Cardiac fibroblast (primary cell): Measurements from ENCODE around the gene TPGS1.

Experiments used
- DNase-seq, 2 donors: peaks; one replicate each; pipeline versions ENCODE4 v3.0.0 to v3.0.0-alpha.2; 2010; ENCODE audit warnings: low read depth in 2 of 2
- H3K4me3 ChIP-seq, 2 donors: replicated peaks in 1 of 2; 1 replicate in 1 of 2; 2 replicates in 1 of 2; pipeline ENCODE4 v1.5.1; 2011; ENCODE audit warnings: low read depth in 2 of 2, low read length in 2 of 2, mild to moderate bottlenecking in 2 of 2, moderate library complexity in 1 of 2
- TF ChIP-seq, protein P1 (sequence below): IDR thresholded peaks from one replicate; pipeline ENCODE4 v1.5.1; 2011; ENCODE audit warnings: low read depth, mild to moderate bottlenecking, low read length, inconsistent platforms

The TPGS1 gene

DNA sequence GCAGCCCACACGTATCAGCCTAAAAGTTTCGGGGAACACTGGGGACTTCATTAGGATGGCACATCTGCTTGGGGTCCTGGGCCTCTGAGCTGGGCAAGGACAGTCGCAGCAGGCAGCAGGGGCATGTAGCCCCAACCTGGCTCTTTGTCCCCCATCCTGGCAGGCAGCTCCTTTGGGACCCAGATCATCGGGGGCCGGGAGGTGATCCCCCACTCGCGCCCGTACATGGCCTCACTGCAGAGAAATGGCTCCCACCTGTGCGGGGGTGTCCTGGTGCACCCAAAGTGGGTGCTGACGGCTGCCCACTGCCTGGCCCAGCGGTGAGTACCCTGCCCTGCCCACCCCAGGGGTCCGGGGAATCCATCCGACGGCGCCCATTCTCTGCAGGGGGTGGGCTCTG, 39.8 kb downstream of the TPGS1 start:
- no peak overlapping the region for H3K4me3 ChIP-seq
- TF ChIP-seq, protein P1, sequence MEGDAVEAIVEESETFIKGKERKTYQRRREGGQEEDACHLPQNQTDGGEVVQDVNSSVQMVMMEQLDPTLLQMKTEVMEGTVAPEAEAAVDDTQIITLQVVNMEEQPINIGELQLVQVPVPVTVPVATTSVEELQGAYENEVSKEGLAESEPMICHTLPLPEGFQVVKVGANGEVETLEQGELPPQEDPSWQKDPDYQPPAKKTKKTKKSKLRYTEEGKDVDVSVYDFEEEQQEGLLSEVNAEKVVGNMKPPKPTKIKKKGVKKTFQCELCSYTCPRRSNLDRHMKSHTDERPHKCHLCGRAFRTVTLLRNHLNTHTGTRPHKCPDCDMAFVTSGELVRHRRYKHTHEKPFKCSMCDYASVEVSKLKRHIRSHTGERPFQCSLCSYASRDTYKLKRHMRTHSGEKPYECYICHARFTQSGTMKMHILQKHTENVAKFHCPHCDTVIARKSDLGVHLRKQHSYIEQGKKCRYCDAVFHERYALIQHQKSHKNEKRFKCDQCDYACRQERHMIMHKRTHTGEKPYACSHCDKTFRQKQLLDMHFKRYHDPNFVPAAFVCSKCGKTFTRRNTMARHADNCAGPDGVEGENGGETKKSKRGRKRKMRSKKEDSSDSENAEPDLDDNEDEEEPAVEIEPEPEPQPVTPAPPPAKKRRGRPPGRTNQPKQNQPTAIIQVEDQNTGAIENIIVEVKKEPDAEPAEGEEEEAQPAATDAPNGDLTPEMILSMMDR = no peak
- no peak for DNase-seq

DNA sequence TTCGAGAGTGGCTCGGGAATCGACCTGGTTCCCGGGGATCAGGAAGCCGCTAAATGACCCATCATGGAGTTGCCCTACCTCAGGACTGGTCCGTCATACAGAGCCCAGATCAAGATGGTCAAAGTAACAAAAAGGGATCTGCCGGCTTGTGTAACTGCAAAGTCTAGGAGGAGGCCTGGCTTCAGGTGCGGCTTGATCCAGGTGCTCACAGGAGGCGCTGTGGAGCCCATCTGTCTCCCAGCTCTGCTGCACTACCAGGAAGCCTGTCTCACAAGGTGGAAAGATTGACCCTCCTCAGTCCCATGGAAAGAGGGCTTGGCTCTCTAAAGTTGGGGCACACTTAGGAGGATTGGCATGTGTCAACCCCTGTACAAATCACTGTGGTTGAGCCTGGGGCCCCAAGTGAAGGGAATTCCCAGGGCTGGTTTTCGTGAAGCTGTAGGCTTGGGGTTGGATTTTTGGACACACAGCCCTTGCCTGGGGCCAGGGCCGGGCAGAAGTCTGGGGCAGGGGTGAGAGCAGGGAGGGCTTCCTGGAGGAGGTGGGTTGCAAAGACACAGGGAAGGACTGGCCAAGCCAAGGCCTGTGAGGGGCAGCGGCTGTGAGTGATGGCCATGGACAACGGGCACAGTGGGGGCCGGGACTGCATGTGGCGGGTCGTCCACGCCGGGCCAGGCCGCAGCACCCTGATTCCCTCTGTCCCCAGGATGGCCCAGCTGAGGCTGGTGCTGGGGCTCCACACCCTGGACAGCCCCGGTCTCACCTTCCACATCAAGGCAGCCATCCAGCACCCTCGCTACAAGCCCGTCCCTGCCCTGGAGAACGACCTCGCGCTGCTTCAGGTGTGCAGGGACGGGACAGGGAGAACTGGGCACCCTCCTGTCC, 40.8 kb downstream of the TPGS1 start:
- no peak for DNase-seq
- no peak overlapping the region for H3K4me3 ChIP-seq
- TF ChIP-seq, protein P1 = no peak

DNA sequence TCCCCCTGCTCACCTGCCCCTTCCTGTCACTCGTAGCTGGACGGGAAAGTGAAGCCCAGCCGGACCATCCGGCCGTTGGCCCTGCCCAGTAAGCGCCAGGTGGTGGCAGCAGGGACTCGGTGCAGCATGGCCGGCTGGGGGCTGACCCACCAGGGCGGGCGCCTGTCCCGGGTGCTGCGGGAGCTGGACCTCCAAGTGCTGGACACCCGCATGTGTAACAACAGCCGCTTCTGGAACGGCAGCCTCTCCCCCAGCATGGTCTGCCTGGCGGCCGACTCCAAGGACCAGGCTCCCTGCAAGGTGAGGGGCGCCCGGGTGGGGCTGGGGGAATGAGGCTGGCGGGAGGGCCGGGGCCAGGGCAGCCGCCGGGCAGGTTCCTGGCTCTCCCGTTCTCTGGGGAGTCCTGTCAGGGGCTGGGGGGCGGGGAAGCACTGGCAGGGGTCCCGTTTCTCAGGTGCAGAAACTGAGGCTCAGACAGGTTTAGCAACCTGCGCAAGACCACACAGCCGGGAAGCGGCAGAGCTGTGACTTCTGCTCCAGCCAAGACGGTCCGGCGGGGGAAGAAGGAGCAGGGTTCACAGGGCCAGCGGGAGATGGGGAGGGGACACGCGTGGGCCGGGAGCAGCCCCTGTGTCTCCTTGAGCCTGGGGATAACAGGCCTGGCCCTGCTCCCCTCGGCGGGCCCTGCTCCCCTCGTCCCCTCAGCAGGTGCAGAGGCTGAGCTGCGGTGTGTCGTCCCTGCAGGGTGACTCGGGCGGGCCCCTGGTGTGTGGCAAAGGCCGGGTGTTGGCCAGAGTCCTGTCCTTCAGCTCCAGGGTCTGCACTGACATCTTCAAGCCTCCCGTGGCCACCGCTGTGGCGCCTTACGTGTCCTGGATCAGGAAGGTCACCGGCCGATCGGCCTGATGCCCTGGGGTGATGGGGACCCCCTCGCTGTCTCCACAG, 41.9 kb downstream of the TPGS1 start:
- H3K4me3 ChIP-seq = no peak overlapping the region
- TF ChIP-seq, protein P1 = no peak

DNA sequence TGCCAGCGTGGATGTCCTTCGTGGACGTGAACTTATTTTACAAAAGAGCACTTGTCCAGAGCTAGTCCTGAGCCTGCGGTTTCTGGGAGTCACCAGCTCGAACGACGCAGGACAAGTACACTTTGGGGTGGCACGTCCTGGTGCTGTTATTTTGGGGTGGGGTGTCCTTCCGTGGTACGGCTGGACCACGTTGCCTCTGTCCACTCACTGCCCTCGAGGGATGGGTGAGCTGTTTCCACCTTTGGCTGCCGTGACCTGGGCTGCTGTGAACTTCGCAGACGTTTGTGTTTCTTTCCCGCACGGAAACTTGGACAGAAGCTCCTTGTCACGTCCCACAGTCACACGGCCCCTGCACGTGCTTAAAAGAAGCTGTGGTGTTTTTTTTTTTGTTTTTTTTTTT, 47.5 kb downstream of the TPGS1 start:
- no peak for DNase-seq
- TF ChIP-seq, protein P1 = no peak

More for the DNA sequence above, 41.9 kb downstream of the TPGS1 start:
- no peak for DNase-seq

DNA sequence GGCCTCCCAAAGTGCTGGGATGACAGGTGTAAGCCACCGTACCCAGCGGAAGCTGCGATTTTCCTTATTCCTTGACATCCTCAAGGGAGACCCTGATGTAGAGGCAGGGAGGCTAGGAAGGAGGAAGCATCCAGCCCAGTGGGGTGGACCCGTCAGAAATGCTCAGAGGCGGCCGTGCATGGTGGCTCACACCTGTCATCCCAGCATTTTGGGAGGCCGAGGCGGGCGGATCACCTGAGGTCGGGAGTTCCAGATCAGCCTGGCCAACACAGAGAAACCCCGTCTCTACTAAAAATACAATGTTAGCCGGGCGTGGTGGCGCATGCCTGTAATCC, 48.1 kb downstream of the TPGS1 start:
- DNase-seq = no peak
- no peak overlapping the region for H3K4me3 ChIP-seq
- TF ChIP-seq, protein P1 = no peak

More for the DNA sequence above, 47.5 kb downstream of the TPGS1 start:
- H3K4me3 ChIP-seq = no peak overlapping the region

DNA sequence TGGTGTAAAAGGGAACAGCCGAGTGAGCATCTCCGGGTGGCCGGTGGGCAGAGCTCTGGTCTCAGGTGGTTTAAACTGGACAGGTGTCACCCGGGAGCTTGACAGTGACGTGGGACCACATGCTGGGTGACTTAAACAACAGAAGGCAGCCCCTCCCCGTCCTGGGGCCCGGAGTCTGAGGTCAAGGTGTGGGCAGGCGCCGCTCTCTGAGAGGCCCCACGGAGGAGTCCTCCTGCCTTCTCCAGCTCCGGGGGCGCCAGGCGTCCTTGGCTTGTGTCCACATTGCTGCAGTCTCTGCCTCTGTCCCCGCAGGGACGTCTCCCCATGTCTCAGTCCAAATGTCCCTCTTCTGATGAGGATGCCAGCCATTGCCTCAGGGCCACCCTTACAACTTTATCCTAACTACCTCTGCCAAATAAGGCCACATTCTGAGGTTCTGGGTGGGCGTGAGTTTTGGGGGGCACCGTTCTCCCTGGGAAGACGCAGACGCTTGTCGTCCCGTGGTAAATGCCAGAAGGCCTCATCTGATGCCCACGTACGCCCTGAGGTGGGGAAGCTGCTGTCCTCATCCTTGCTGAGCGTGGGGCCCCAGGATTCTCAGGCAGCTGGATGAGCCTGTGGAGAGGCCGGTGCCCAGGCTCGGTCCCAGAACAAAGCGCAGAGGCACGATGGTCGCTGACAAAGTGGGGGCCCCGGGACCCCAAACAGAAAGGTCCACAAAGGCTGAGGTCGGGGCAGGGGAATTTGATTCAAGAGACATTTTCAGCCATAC, 49.5 kb downstream of the TPGS1 start:
- DNase-seq = no peak
- TF ChIP-seq, protein P1 = no peak
- H3K4me3 ChIP-seq = no peak overlapping the region
